ENCODE results near the gene AACS.

DNA sequence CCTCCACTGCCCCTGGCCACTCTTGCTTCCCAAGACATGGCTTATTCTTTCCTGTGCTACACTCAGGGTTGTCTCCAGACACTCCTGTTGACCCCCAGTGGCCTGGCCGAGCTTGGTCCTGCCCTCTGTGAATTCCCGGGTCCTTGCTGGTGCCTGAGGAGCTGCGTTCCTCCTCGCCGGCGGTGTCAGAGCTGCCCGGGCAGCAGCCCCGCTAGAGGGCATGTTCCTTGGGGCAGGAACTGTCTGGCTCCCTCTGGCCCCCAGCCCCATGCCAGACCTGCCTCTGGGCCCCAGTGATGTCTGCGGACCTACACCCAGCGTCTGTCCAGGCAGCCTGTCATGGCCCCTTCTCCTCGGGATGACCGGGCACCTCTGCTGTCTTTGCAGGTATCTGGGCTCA lies 68.4 kb downstream of the AACS start:
- TF ChIP-seq RAD21 (IDR thresholded peaks at IDR 0.05; ENCODE audit: insufficient read depth, low read depth, low read length) (no peak), POLR2A (IDR thresholded peaks at IDR 0.05; ENCODE audit: low read depth, low read length) (no peak), SRF (IDR thresholded peaks at IDR 0.05; ENCODE audit: low read depth in 2 of 2, low read length in 2 of 2) (no peak), SUZ12 (IDR thresholded peaks at IDR 0.05; ENCODE audit: unreplicated experiment) (no peak), TAF1 (IDR thresholded peaks at IDR 0.05; ENCODE audit: borderline replicate concordance, low read depth, low read length) (no peak), POLR2AphosphoS5 (IDR thresholded peaks at IDR 0.05; ENCODE audit: low read length) (no peak), SP1 (IDR thresholded peaks at IDR 0.05; ENCODE audit: low read depth, low read length) (no peak), NR2C2 (IDR thresholded peaks at IDR 0.05; ENCODE audit: borderline replicate concordance, control insufficient read depth, insufficient read length, low read depth) (no peak), BCL11A (IDR thresholded peaks at IDR 0.05; ENCODE audit: low read depth, low read length) (no peak), CBX5 (IDR thresholded peaks at IDR 0.05; ENCODE audit: low read depth) (no peak), HDAC2 (IDR thresholded peaks at IDR 0.05) (no peak)
- TF ChIP-seq, protein P1, sequence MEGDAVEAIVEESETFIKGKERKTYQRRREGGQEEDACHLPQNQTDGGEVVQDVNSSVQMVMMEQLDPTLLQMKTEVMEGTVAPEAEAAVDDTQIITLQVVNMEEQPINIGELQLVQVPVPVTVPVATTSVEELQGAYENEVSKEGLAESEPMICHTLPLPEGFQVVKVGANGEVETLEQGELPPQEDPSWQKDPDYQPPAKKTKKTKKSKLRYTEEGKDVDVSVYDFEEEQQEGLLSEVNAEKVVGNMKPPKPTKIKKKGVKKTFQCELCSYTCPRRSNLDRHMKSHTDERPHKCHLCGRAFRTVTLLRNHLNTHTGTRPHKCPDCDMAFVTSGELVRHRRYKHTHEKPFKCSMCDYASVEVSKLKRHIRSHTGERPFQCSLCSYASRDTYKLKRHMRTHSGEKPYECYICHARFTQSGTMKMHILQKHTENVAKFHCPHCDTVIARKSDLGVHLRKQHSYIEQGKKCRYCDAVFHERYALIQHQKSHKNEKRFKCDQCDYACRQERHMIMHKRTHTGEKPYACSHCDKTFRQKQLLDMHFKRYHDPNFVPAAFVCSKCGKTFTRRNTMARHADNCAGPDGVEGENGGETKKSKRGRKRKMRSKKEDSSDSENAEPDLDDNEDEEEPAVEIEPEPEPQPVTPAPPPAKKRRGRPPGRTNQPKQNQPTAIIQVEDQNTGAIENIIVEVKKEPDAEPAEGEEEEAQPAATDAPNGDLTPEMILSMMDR (IDR thresholded peaks at IDR 0.05 in 2 of 3, conservative IDR thresholded peaks at IDR 0.05 in 1 of 3; ENCODE audit: control insufficient read depth in 2 of 3, extremely low read depth in 1 of 3, insufficient read depth in 1 of 3, low read depth in 3 of 3, low read length in 3 of 3): no peak
- TF ChIP-seq, protein P2, sequence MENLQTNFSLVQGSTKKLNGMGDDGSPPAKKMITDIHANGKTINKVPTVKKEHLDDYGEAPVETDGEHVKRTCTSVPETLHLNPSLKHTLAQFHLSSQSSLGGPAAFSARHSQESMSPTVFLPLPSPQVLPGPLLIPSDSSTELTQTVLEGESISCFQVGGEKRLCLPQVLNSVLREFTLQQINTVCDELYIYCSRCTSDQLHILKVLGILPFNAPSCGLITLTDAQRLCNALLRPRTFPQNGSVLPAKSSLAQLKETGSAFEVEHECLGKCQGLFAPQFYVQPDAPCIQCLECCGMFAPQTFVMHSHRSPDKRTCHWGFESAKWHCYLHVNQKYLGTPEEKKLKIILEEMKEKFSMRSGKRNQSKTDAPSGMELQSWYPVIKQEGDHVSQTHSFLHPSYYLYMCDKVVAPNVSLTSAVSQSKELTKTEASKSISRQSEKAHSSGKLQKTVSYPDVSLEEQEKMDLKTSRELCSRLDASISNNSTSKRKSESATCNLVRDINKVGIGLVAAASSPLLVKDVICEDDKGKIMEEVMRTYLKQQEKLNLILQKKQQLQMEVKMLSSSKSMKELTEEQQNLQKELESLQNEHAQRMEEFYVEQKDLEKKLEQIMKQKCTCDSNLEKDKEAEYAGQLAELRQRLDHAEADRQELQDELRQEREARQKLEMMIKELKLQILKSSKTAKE (IDR thresholded peaks at IDR 0.05; ENCODE audit: low read depth, poor library complexity, severe bottlenecking): no peak
- TF ChIP-seq, protein P3, sequence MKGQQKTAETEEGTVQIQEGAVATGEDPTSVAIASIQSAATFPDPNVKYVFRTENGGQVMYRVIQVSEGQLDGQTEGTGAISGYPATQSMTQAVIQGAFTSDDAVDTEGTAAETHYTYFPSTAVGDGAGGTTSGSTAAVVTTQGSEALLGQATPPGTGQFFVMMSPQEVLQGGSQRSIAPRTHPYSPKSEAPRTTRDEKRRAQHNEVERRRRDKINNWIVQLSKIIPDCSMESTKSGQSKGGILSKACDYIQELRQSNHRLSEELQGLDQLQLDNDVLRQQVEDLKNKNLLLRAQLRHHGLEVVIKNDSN (IDR thresholded peaks at IDR 0.05; ENCODE audit: borderline replicate concordance, extremely low read length, insufficient read depth, low read depth, low read length): no peak
